ENCODE results near the gene ADAM11.

The ADAM11 gene

GRCh38 chr17:44831371-44831770 lies 72.6 kb downstream of the ADAM11 start:
- no peak for DNase-seq (ENCODE audit: low read depth)

All from stimulated activated CD8-positive, alpha-beta memory T cell treated with anti-CD3 and anti-CD28 coated beads, Interleukin-12 subunit alpha, Interleukin-12 subunit beta, amount 100 ng/mL, for 1 hour (primary cell).